Gastroesophageal sphincter (tissue), 3 donors: ENCODE results near the gene RHOC.

Source experiments
- EP300 ChIP-seq: sonication (generic); formaldehyde crosslinking; IDR thresholded peaks from one replicate; pipeline ENCODE4 v1.6.1; 2017; ENCODE audit warnings: antibody characterized with exemption, mild to moderate bottlenecking
- POLR2A ChIP-seq, 2 donors: fragments of 450-650 bp; IDR thresholded peaks; one replicate each; pipeline ENCODE4 v1.6.1; 2017; ENCODE audit warnings: antibody characterized with exemption in 2 of 2, mild to moderate bottlenecking in 2 of 2, moderate library complexity in 1 of 2
- TF ChIP-seq, protein P1 (sequence below), 4 experiments: fragments of 200-600 bp in 2 of 4; fragments of 450-650 bp in 2 of 4; sonication (generic) in 1 of 4; IDR thresholded peaks; one replicate each; pipeline ENCODE4 v1.5.1; 2017 to 2019; ENCODE audit warnings: antibody characterized with exemption in 4 of 4, mild to moderate bottlenecking in 2 of 4, moderate library complexity in 2 of 4

DNA sequence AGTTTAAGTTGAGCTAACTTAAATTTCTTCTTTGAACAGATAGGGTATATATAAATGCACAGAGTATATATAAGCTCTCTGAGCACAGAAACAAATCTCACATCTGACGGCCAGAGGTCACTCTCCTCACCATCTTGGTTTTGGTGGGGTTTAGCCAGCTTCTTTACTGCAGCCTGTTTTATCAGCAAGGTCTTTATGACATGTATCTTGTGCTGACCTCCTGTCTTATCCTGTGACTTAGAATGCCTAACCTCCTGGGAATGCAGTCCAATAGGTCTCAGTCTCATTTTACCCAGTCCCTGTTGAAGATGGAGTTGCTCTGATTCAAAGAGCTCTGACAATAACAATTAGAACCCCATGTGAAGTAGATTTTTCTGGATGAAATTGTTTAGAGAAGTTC, 34.1 kb downstream of the RHOC start:
- TF ChIP-seq, protein P1, sequence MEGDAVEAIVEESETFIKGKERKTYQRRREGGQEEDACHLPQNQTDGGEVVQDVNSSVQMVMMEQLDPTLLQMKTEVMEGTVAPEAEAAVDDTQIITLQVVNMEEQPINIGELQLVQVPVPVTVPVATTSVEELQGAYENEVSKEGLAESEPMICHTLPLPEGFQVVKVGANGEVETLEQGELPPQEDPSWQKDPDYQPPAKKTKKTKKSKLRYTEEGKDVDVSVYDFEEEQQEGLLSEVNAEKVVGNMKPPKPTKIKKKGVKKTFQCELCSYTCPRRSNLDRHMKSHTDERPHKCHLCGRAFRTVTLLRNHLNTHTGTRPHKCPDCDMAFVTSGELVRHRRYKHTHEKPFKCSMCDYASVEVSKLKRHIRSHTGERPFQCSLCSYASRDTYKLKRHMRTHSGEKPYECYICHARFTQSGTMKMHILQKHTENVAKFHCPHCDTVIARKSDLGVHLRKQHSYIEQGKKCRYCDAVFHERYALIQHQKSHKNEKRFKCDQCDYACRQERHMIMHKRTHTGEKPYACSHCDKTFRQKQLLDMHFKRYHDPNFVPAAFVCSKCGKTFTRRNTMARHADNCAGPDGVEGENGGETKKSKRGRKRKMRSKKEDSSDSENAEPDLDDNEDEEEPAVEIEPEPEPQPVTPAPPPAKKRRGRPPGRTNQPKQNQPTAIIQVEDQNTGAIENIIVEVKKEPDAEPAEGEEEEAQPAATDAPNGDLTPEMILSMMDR (IDR thresholded peaks at IDR 0.05): no peak
- TF ChIP-seq POLR2A (IDR thresholded peaks at IDR 0.05) (no peak), EP300 (no peak)
